ENCODE results near the gene TBX4. TPM values are rescaled to one million over a fixed set of nuclear protein-coding genes. Genes with fewer than 3 reads are reported as not detected.

The TBX4 gene
- total and polyA plus RNA-seq, 2 of the 13 experiments (the other 11 are each of a cell fraction or from before 2014, with no cell fraction given), result 0.11 to 1.1 TPM

DNA sequence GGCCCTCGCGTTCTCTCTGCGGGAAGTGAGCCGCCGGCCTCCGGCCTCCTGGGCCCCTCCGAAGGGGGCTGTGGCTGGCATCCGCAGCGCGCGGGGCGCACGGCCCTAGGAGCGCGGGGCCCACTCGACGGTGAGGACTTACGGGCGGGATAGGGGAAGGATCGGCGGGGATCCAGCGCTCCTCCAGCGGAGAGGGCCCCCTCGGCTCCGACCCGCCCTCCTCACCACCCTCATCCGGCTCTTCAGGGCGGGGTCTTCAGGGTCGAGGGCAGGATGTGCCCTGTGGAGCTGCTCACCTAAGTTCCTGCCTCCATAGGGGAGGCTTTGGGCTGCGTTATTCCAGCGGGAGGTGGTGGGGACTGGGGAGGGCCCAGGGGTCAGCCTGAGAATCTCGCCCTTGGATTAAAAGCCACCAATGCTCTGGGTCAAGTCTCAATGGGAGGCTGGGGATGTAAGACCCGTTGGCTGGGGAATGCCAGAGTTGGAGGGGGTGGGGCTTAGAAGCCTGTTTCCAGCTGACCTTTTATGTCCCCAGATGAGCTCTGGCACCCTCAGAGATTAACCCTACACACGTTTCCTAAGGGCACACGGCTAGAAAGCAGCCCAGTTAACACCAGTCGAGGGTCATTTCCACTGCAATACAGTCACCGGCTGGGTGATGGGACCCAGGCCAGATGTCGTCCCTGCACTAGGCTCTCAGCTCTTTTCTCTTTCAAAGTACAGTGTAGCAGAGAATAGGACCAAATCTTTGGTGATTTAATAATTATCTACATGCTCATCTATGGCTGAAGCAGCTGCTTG is 39.2 kb upstream of the TBX4 start (continued):
- TF ChIP-seq DMAP1 (CRISPR knock-in tag; IDR thresholded peaks at IDR 0.05), result no peak
- no peak for TF ChIP-seq ZMYM4 (CRISPR knock-in tag; IDR thresholded peaks at IDR 0.05)
- no peak; the same call in 1 of the 2 replicates for TF ChIP-seq EED (CRISPR knock-in tag; IDR thresholded peaks at IDR 0.05)
- 0 out of 2 replicates have a peak, but pooled peaks have one; percentile 56 for TF ChIP-seq ZFP90 (CRISPR knock-in tag; IDR thresholded peaks at IDR 0.05; ENCODE audit: borderline replicate concordance)
- TF ChIP-seq ZNF761 (CRISPR knock-in tag; conservative IDR thresholded peaks at IDR 0.05), result no peak
- TF ChIP-seq IKZF4 (CRISPR knock-in tag; IDR thresholded peaks at IDR 0.05; ENCODE audit: borderline replicate concordance, low read depth, not compliant biosample characterization), result no peak
- peak; percentile 75 for TF ChIP-seq GFI1 (CRISPR knock-in tag; IDR thresholded peaks at IDR 0.05; ENCODE audit: borderline replicate concordance)
- no peak for TF ChIP-seq HOMEZ (CRISPR knock-in tag; IDR thresholded peaks at IDR 0.05; ENCODE audit: low read depth)
- TF ChIP-seq SOX6 (IDR thresholded peaks at IDR 0.05), result no peak
- 0 out of 2 replicates have a peak, but pooled peaks have one; percentile 9 for TF ChIP-seq SOX6 (CRISPR knock-in tag; IDR thresholded peaks at IDR 0.05)
- no peak for TF ChIP-seq PCBP2 (optimal IDR thresholded peaks at IDR 0.05; ENCODE audit: low read depth, low read length, poor library complexity, severe bottlenecking)
- TF ChIP-seq ZNF883 (CRISPR knock-in tag; IDR thresholded peaks at IDR 0.05; ENCODE audit: not compliant biosample characterization), result no peak
- no peak for TF ChIP-seq LCORL (IDR thresholded peaks at IDR 0.05)
- 0 out of 2 replicates have a peak, but pooled peaks have one; percentile 17 for TF ChIP-seq LCORL (CRISPR knock-in tag; IDR thresholded peaks at IDR 0.05)
- TF ChIP-seq, protein P1, sequence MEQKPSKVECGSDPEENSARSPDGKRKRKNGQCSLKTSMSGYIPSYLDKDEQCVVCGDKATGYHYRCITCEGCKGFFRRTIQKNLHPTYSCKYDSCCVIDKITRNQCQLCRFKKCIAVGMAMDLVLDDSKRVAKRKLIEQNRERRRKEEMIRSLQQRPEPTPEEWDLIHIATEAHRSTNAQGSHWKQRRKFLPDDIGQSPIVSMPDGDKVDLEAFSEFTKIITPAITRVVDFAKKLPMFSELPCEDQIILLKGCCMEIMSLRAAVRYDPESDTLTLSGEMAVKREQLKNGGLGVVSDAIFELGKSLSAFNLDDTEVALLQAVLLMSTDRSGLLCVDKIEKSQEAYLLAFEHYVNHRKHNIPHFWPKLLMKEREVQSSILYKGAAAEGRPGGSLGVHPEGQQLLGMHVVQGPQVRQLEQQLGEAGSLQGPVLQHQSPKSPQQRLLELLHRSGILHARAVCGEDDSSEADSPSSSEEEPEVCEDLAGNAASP (CRISPR knock-in tag; IDR thresholded peaks at IDR 0.05; ENCODE audit: borderline replicate concordance), result 0 out of 2 replicates have a peak, but pooled peaks have one; percentile 22
- no peak for TF ChIP-seq ELF3 (CRISPR knock-in tag; IDR thresholded peaks at IDR 0.05)

Measured in HepG2 (cell line).